ENCODE data around the gene LRRC8D. TPM values are rescaled to one million over a fixed set of nuclear protein-coding genes. Genes with fewer than 3 reads are reported as not detected.
A peak's percentile ranks its signal among the peaks of the same experiment; 100 is the strongest.

The LRRC8D gene
- polyA plus RNA-seq, 2 of the 4 experiments (the other 2 are of a cell fraction): 41.8 to 76.7 TPM

- ChIA-PET CTCF (interaction anchor here (0.8 kb wide), 1 partner anchor 92 kb away, joined by 3 read pairs; no protein-coding TSS in a partner anchor), POLR2A (no interaction called here)
- Histone ChIP-seq H3K4me2 (no peak overlapping the region), H3K9me3 (no peaks in the 10 kb centered on the region), H3K27ac (peak overlapping the region in 1 of 2 experiments; percentile 35; a peak in 1 of 6 replicates), H3K4me1 (peaks cover 36% of the 10 kb centered on the region), H3K4me3 (no peak overlapping the region)
- FAIRE-seq (no peak), DNase-seq (ENCODE audit: low read depth in 1 of 2, low spot score in 1 of 2) (no peak), ATAC-seq (no peak)
- 77% methylated on average over 4 of the region's 4 CpGs for WGBS (ENCODE audit: missing lambda C conversion rate)
- TF ChIP-seq ZNF302 (CRISPR knock-in tag; IDR thresholded peaks at IDR 0.05): no peak
These were observed 114.4 kb downstream of the LRRC8D start for GRCh38 chr1:89935235-89935634.

GRCh38 chr1:89936694-89937093 lies 115.9 kb downstream of the LRRC8D start:
- ChIA-PET POLR2A (no interaction called here), CTCF (interaction anchor here (1.2 kb wide), 1 partner anchor 50 kb away, joined by 3 read pairs; no protein-coding TSS in a partner anchor)
- ATAC-seq (no peak), FAIRE-seq (no peak), DNase-seq (ENCODE audit: low read depth in 1 of 2, low spot score in 1 of 2) (no peak)
- Histone ChIP-seq H3K4me1 (peaks cover 36% of the 10 kb centered on the region), H3K9me3 (no peaks in the 10 kb centered on the region), H3K27ac (peak overlapping the region in 1 of 2 experiments; percentile 89; a peak in 4 of 6 replicates), H3K4me3 (no peak overlapping the region), H3K4me2 (no peak overlapping the region)
- 86% methylated on average over 1 of the region's 1 CpG for WGBS (ENCODE audit: missing lambda C conversion rate)
- TF ChIP-seq PHF8 (IDR thresholded peaks at IDR 0.05; ENCODE audit: borderline replicate concordance, low read depth) (no peak), CEBPB (IDR thresholded peaks at IDR 0.05) (no peak), ELK1 (IDR thresholded peaks at IDR 0.05; ENCODE audit: low read depth, low read length) (no peak)

GRCh38 chr1:89938171-89939055 lies 117.6 kb downstream of the LRRC8D start:
- H3K27ac ChIP-seq: peak overlapping the region; percentile 36 to 89
- peak in 1 of 2 experiments; percentile 40 for DNase-seq (ENCODE audit: low read depth in 1 of 2, low spot score in 1 of 2)
- H3K4me3 ChIP-seq: no peak overlapping the region
- POLR2A ChIA-PET: no interaction called here
- peaks cover 52% of the 10 kb centered on the region for H3K4me1 ChIP-seq
- ATAC-seq: no peak
- TF ChIP-seq BCL3 (IDR thresholded peaks at IDR 0.05) (no peak), ATOH8 (CRISPR knock-in tag; IDR thresholded peaks at IDR 0.05; ENCODE audit: low read depth) (0 out of 2 replicates have a peak, but pooled peaks have one; percentile 41), FOXS1 (CRISPR knock-in tag; IDR thresholded peaks at IDR 0.05) (peak; percentile 22; the same call in 1 of the 2 replicates), CBX8 (IDR thresholded peaks at IDR 0.05) (no peak), NFE2L2 (conservative IDR thresholded peaks at IDR 0.05; ENCODE audit: low read length) (peak; percentile 88), FOSL2 (IDR thresholded peaks at IDR 0.05) (no peak), FOSL2 (CRISPR knock-in tag; IDR thresholded peaks at IDR 0.05) (peak; percentile 33; the same call in 1 of the 2 replicates), BHLHE40 (IDR thresholded peaks at IDR 0.05; ENCODE audit: low read depth, low read length) (no peak), FOSB (CRISPR knock-in tag; IDR thresholded peaks at IDR 0.05) (peak; percentile 61; the same call in 1 of the 2 replicates), CEBPB (IDR thresholded peaks at IDR 0.05) (no peak), GATA3 (IDR thresholded peaks at IDR 0.05; ENCODE audit: borderline replicate concordance) (0 out of 2 replicates have a peak, but pooled peaks have one; percentile 23), MAFK (IDR thresholded peaks at IDR 0.05; ENCODE audit: partially characterized antibody) (peak; percentile 98), RNF2 (IDR thresholded peaks at IDR 0.05; ENCODE audit: borderline replicate concordance, low read depth) (no peak)
- peak overlapping the region; percentile 20 for H3K4me2 ChIP-seq
- no peaks in the 10 kb centered on the region for H3K9me3 ChIP-seq
- CTCF ChIA-PET: interaction anchor here (1.1 to 1.2 kb wide), 3 partner anchors 18 to 38 kb away, joined by 3 to 4 read pairs (median 3); no protein-coding TSS in a partner anchor
- no peak for FAIRE-seq
- WGBS (ENCODE audit: missing lambda C conversion rate): 82% methylated on average over 7 of the region's 7 CpGs
